ENCODE data around the gene SLC12A4.

DNA sequence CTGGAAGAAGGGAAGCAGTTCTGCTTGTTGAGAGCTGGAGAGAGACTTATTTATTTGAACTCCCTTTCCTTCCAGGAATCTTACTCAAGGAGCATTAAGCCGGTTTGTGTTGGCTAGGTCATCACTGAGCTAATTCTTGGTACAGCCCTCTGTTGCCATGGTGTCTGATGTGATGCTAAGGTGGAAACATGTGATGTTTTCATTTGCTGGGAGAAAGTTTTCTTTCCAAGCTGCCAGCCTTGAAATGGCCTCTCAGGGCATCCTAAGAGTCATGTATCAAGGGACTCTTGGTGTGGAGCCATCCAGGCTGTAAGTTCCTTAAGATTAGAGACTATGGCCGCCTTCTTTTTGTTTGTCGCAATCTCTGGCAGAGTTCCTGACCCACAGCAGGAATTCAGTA lies 71.2 kb downstream of the SLC12A4 start:
- no peak for TF ChIP-seq CTCF (IDR thresholded peaks at IDR 0.05)
- TF ChIP-seq POLR2A (IDR thresholded peaks at IDR 0.05; ENCODE audit: low read depth), result no peak
